NCI-H1417 treated with DMSO at 0.1 percent for 48 hours (cell line): ENCODE measurements around the gene CYTH1.

Experiments used
- DNase-seq: peaks from one replicate; lab custom pipeline; 2025; lab: John Stamatoyannopoulos, UW

CYTH1 gene

GRCh38 chr17:78804777-78805176 lies 22.7 kb upstream of the CYTH1 start:
- no peak for DNase-seq

GRCh38 chr17:78803186-78803845 lies 21.2 kb upstream of the CYTH1 start:
- DNase-seq, result no peak

GRCh38 chr17:78802459-78802858 lies 20.4 kb upstream of the CYTH1 start:
- DNase-seq, result no peak

GRCh38 chr17:78802008-78802407 lies 19.9 kb upstream of the CYTH1 start:
- no peak for DNase-seq

GRCh38 chr17:78800132-78800931 lies 18.3 kb upstream of the CYTH1 start:
- no peak for DNase-seq

- DNase-seq, result no peak
Measured at GRCh38 chr17:78798695-78799559, 16.9 kb upstream of the CYTH1 start.

- no peak for DNase-seq
Measured at GRCh38 chr17:78797691-78798585, 15.9 kb upstream of the CYTH1 start.

- DNase-seq, result no peak
Measured at GRCh38 chr17:78797213-78797612, 15.1 kb upstream of the CYTH1 start.

GRCh38 chr17:78796517-78796900 lies 14.4 kb upstream of the CYTH1 start:
- no peak for DNase-seq

- DNase-seq, result no peak
Measured at GRCh38 chr17:78795861-78796516, 13.9 kb upstream of the CYTH1 start.

GRCh38 chr17:78794864-78795640 lies 13.0 kb upstream of the CYTH1 start:
- no peak for DNase-seq

GRCh38 chr17:78794399-78794798 lies 12.3 kb upstream of the CYTH1 start:
- no peak for DNase-seq

GRCh38 chr17:78793968-78794367 lies 11.9 kb upstream of the CYTH1 start:
- no peak for DNase-seq

- DNase-seq, result no peak
Measured at GRCh38 chr17:78793415-78793814, 11.3 kb upstream of the CYTH1 start.

- no peak for DNase-seq
Measured at GRCh38 chr17:78791840-78792709, 10.0 kb upstream of the CYTH1 start.

- no peak for DNase-seq
Measured at GRCh38 chr17:78790552-78790951, 8.5 kb upstream of the CYTH1 start.

GRCh38 chr17:78789663-78790181 lies 7.6 kb upstream of the CYTH1 start:
- no peak for DNase-seq

GRCh38 chr17:78789149-78789662 lies 7.1 kb upstream of the CYTH1 start:
- DNase-seq, result no peak

GRCh38 chr17:78788451-78788850 lies 6.4 kb upstream of the CYTH1 start:
- DNase-seq, result no peak
